Activated T-cell treated with anti-CD3 and anti-CD28 coated beads, Interleukin-2, amount 50 U/mL, for 72 hours (primary cell): ENCODE data around the gene ABITRAM. TPM values are rescaled to one million over a fixed set of nuclear protein-coding genes. Genes with fewer than 3 reads are reported as not detected.
A peak's percentile ranks its signal among the peaks of the same experiment; 100 is the strongest.
"Not testable (repeated sequence)": the region's sequence is repeated elsewhere in the genome, so short reads cannot be mapped to it uniquely, and the experiment has no call there.

Source experiments
- ATAC-seq, 2 donors: fragments of 150-1000 bp; cut with Tn5 transposase; replicated peaks in 1 of 2; 2 replicates each; pipeline ENCODE4 v1.10.0; 2021; ENCODE audit warnings: moderate library complexity in 2 of 2, mild to moderate bottlenecking in 1 of 2
- DNase-seq, 2 donors: peaks; one replicate each; pipeline ENCODE4 v3.0.0; 2021 to 2022; ENCODE audit warnings: mixed read lengths in 1 of 2
- H3K27ac Mint-ChIP-seq: one replicate; pipeline ENCODE4 v1.8.0; 2022; ENCODE audit warnings: mild to moderate bottlenecking, moderate library complexity, mixed read lengths
- H3K27me3 Mint-ChIP-seq: one replicate; pipeline ENCODE4 v1.8.0; 2022; ENCODE audit warnings: low read depth, mixed read lengths
- H3K36me3 Mint-ChIP-seq, 2 donors: one replicate each; pipeline ENCODE4 v1.8.0; 2022; ENCODE audit warnings: mixed read lengths in 2 of 2, mild to moderate bottlenecking in 1 of 2; ENCODE audit not compliant: insufficient read depth in 2 of 2
- H3K4me1 Mint-ChIP-seq: one replicate; pipeline ENCODE4 v1.8.0; 2022; ENCODE audit warnings: low read depth, mixed read lengths
- H3K4me3 Mint-ChIP-seq, 2 donors: one replicate each; pipeline ENCODE4 v1.8.0; 2022; ENCODE audit warnings: mild to moderate bottlenecking in 2 of 2, mixed read lengths in 2 of 2, moderate library complexity in 2 of 2
- H3K9me3 Mint-ChIP-seq, 2 donors: one replicate each; pipeline ENCODE4 v1.8.0; 2022; ENCODE audit warnings: mixed read lengths in 2 of 2
- total RNA-seq, 2 donors: library from RNA; stranded (reverse); gene quantifications; one replicate each; pipeline ENCODE4 v1.2.3, GENCODE V29; 2022

Gene ABITRAM
- total RNA-seq, 2 donors from 2014 or later: 11.3 to 13.9 TPM

DNA sequence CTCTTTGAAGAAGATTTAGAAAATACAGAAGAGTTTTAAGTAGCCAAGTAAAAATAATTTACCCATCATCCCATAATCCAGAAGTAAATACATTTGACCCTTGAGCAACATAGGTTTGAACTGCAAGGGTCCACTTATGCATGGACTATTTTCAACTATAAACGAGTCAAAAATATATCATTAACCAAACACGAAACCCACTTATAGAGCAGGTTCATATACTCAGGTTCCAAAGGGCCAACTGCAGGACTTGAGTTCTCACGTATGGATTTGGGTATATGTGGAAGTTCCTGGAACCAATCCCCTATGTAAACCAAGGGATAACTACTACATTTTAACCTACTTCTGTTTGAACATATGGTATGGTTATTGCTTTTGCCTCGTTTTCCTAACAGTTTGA, 5.8 kb downstream of the ABITRAM start:
- no peak overlapping the region for H3K4me3 Mint-ChIP-seq
- H3K27me3 Mint-ChIP-seq: no peaks in the 10 kb centered on the region
- no peak overlapping the region for H3K27ac Mint-ChIP-seq
- no peaks in the 10 kb centered on the region for H3K9me3 Mint-ChIP-seq
- ATAC-seq: no peak
- no peak for DNase-seq
- no peaks in the 10 kb centered on the region for H3K36me3 Mint-ChIP-seq
- peaks cover 6% of the 10 kb centered on the region for H3K4me1 Mint-ChIP-seq

DNA sequence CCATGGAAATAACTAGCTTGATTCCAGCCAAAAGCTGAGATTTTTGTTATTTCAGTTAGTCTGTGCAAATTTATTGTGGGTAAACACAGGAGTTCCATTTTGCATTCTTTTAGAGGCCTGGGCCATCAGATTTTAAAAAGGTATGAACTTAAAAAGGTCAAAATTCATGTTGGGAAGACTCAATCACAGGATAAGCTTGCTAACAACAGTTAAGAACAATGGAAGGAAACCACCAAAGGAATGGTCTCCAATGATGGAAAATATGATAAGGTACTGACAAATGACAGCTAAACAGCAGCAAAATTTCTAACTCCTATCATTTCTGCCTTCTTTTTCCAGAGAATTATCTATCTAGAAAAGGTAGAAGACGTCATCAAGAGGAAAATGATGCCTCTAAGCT, 16.0 kb downstream of the ABITRAM start:
- Mint-ChIP-seq H3K27ac (no peak overlapping the region), H3K27me3 (no peaks in the 10 kb centered on the region), H3K4me3 (no peak overlapping the region), H3K9me3 (no peaks in the 10 kb centered on the region), H3K4me1 (no peaks in the 10 kb centered on the region), H3K36me3 (no peaks in the 10 kb centered on the region)
- DNase-seq: no peak
- no peak for ATAC-seq

DNA sequence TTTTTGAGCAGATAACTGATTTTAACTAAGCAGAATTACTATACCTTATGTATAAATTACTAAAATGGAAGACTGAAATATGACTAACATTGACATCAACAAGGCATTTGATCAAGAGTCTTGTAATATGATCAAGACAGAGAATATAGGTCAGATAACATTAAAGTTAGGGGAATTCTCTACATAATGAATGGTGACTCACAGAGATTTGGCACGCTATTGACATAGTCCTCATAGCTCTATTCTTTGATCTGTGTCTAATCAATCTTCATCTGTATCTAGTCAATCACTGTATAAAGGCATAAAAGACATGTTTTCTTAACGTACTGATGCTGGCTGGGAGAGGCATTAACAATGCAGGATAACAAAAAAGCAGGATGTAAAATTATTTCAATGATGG, 17.4 kb downstream of the ABITRAM start:
- Mint-ChIP-seq H3K4me3 (no peak overlapping the region), H3K36me3 (no peaks in the 10 kb centered on the region), H3K9me3 (no peaks in the 10 kb centered on the region), H3K4me1 (no peaks in the 10 kb centered on the region), H3K27me3 (no peaks in the 10 kb centered on the region), H3K27ac (no peak overlapping the region)
- DNase-seq (no peak), ATAC-seq (no peak)

DNA sequence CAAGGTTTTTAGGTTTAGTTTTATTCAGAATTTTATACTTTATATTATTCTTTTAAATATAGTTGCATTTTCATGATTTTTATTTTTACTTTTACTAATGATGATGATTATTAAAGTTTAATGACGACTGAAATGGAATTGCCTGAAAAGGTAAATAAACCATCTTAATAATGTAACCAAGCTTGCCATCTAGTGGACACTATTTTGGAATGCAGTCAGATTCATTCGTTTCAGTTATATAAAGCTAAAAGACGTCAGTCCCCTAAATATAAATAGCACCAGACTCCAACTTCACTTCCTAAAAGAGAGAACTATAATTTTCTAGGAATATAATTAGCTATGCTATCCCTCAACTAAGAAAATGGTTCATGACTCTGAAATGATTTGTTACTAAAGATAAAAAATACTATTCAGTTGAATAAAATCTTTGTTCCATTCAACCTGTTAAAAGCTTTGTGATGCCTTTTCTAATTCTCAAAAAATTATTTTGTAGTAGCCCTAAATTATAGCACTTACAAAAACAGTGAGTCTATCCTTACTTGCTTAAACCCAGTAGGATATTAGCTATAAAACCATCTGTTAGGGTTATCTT, 19.9 kb downstream of the ABITRAM start:
- Mint-ChIP-seq H3K4me1 (no peaks in the 10 kb centered on the region), H3K4me3 (no peak overlapping the region), H3K36me3 (no peaks in the 10 kb centered on the region), H3K27ac (no peak overlapping the region), H3K9me3 (no peaks in the 10 kb centered on the region), H3K27me3 (no peaks in the 10 kb centered on the region)
- DNase-seq (no peak), ATAC-seq (no peak)

DNA sequence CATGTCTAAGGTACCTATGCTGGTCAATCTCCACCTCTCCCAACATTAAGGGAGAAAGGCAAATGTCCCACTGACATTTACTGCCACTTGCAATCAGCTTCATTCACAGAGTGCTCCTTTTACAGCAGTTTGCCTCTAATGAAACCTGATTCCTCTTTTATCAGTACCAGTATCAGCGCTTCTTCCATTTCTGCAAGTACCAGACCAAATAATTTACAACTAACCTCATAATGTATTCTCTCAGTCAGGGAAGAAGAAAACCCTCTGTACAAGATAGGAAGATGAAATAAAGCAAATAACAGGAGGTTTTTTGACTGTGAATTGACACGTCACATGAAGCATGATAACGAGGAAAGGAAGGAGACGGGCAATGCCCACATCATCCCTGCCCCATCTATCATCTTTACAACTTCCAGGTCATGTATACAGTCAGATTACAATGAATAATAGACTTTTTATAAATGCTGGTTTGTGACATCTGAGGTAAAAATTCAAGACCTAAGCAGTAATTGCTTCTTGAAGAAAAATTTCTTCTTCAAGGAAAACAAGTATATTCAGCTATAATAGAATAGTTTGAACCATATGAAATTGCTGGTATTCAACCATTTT, 21.9 kb downstream of the ABITRAM start:
- H3K4me1 Mint-ChIP-seq: no peaks in the 10 kb centered on the region
- no peaks in the 10 kb centered on the region for H3K27me3 Mint-ChIP-seq
- no peak overlapping the region for H3K4me3 Mint-ChIP-seq
- H3K27ac Mint-ChIP-seq: no peak overlapping the region
- no peak for ATAC-seq
- no peak for DNase-seq
- H3K9me3 Mint-ChIP-seq: no peaks in the 10 kb centered on the region
- H3K36me3 Mint-ChIP-seq: no peaks in the 10 kb centered on the region

DNA sequence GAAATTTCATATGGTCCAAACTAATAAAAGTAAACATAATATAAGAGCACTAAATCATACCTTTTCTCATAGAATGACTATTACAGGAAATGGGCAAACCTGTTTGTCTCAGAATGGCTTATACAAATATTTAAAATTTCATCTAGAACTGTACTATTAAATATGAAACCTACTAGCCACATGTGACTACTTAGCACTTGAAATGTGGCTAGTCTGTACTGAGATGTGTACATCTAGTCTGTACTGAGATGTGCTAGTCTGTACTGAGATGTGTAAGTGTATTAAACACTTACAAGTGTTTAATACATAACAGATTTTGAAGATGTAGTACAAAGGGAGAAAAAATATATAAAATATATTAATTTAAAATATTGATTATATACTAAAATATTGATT, 22.4 kb downstream of the ABITRAM start:
- H3K27ac Mint-ChIP-seq: no peak overlapping the region
- DNase-seq: no peak
- H3K4me1 Mint-ChIP-seq: no peaks in the 10 kb centered on the region
- no peaks in the 10 kb centered on the region for H3K9me3 Mint-ChIP-seq
- no peaks in the 10 kb centered on the region for H3K27me3 Mint-ChIP-seq
- no peak overlapping the region for H3K4me3 Mint-ChIP-seq
- no peaks in the 10 kb centered on the region for H3K36me3 Mint-ChIP-seq
- ATAC-seq: peak; percentile 47 to 52

DNA sequence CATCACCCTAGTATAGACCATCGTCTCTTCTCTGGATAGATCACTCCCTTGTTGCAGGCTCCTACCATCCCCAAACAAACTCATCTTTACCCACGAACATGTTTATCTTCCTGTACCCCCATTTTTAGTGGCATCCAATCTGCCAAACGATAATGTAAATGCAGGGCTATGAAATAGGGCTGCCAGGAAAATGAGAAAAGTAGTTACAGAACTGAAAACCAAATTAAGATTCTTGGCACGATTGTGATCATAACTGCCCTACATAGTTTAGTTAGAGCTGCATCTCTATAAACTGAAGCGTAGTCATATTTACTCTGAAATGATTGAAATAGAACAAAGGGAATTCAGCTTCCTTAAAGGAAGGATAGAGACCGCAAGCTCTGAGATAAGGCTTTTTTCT, 26.1 kb downstream of the ABITRAM start:
- H3K27ac Mint-ChIP-seq: no peak overlapping the region
- no peaks in the 10 kb centered on the region for H3K36me3 Mint-ChIP-seq
- no peak for DNase-seq
- H3K9me3 Mint-ChIP-seq: no peaks in the 10 kb centered on the region
- H3K27me3 Mint-ChIP-seq: no peaks in the 10 kb centered on the region
- no peak for ATAC-seq
- no peaks in the 10 kb centered on the region for H3K4me1 Mint-ChIP-seq
- no peak overlapping the region for H3K4me3 Mint-ChIP-seq

DNA sequence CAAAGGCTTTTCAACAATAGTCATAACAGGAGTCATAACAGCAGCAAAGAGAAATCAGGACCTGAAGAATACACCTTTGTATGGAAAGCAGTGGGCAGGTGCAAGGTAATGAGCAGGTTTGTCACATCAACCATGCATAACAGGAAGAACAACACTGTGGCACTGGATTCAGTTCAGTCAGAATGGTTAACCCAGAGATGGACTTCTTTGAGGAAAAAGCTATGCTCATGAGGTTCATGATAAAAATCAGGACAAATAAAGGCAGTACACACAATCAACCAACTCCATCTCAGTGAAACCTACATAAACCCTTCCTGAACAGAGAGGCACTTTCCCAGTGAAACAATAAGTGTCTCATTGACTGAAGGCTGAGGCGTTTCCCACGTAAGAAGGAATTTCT, 27.0 kb downstream of the ABITRAM start:
- H3K4me3 Mint-ChIP-seq: no peak overlapping the region
- no peaks in the 10 kb centered on the region for H3K4me1 Mint-ChIP-seq
- no peak overlapping the region for H3K27ac Mint-ChIP-seq
- no peaks in the 10 kb centered on the region for H3K9me3 Mint-ChIP-seq
- DNase-seq (no peak), ATAC-seq (no peak)
- H3K27me3 Mint-ChIP-seq: no peaks in the 10 kb centered on the region
- no peaks in the 10 kb centered on the region for H3K36me3 Mint-ChIP-seq

DNA sequence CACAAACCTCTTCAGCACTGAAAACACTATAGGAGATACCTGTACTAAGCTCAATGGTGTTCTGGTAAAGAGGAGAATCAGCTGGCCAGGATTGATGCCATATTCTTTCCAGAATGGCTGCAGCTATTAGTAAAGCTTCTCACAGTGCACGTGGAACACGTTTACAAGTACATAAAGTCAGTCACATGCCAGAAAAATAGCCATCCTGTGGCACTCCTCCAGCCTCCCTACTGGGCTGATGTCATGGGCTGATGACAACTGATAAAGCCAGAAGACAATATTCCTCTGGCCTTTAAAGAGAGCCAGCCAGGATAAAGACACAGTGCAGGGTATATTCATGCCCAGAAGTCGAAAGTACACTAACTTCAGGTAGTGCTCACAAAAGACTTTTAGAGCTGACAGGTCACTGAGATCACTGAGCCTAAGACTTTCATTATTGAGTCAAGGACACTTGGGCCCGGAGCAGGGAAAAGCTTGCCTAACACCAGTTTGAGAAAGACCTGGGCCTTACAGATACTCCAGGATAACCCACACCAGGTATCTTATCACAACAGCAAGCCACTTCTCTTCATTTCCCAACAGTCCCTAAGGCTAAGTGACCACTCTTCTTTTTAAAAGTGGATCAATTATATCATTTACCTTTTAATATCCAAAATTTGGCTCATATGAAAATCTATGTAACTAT, 29.4 kb downstream of the ABITRAM start:
- Mint-ChIP-seq H3K4me1 (no peaks in the 10 kb centered on the region), H3K27me3 (no peaks in the 10 kb centered on the region), H3K4me3 (no peak overlapping the region), H3K36me3 (no peaks in the 10 kb centered on the region), H3K27ac (no peak overlapping the region), H3K9me3 (no peaks in the 10 kb centered on the region)
- no peak for ATAC-seq
- no peak for DNase-seq

DNA sequence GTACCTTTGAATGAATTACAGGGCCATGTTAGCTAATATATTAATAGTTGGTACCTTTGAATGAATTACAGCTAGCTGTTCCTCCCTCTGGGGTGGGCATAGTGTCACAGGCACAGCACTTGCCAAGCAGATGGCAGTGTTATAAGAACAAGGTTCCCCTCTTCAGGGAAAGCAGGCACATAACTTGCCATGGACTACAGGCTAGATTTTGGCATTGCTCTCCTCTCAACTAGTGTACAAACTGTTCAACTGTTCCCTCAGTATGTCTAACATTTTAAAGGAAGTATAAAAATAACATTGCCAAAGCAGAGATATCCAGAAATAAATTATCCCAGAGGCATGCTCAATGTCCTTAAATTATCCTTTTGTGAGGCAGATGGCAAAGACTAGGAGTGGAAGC, 33.7 kb downstream of the ABITRAM start:
- Mint-ChIP-seq H3K27me3 (no peaks in the 10 kb centered on the region), H3K4me1 (no peaks in the 10 kb centered on the region), H3K4me3 (no peak overlapping the region), H3K9me3 (peaks cover 3 to 7% of the 10 kb centered on the region in 2 donors), H3K36me3 (peaks cover 5 to 8% of the 10 kb centered on the region in 2 donors), H3K27ac (no peak overlapping the region)
- no peak for DNase-seq
- no peak for ATAC-seq

DNA sequence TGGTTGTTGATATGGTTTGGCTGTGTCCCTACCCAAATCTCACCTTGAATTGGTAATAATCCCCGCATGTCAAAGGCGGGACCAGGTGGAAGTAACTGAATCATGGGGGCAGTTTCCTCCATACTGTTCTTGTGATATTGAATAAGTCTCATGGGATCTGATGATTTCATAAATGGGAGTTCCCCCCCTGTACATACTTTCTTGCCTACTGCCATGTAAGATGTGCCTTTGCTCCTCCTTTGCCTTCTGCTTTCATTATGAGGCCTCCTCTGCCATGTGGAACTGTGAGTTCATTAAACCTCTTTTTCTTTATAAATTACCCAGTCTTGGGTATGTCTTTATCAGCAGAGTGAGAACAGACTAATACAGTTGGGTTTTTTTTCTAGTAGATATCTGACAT, 37.2 kb downstream of the ABITRAM start:
- not testable (repeated sequence) for DNase-seq, H3K4me3 Mint-ChIP-seq, H3K9me3 Mint-ChIP-seq, H3K27me3 Mint-ChIP-seq, H3K27ac Mint-ChIP-seq, H3K4me1 Mint-ChIP-seq, ATAC-seq, H3K36me3 Mint-ChIP-seq

DNA sequence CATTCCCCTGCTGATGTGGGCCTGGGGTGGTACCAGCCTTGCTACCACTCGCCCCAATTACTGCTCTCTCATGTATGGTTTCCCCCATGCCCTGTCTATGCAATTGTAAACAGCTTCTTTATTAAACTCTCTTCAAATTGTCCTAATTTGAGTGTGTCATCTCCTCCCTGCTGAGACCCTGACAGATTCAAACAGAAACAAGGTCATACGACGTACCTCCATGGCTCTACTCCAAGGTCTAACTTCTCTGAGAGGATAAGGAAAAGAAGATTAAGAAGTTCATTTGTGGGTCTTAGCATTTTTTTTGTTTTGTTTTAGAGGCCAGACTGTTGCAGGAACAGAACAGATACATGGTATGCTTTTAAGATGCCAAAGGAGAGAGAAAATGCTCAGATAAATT, 38.0 kb downstream of the ABITRAM start:
- Mint-ChIP-seq H3K4me3 (no peak overlapping the region), H3K4me1 (no peaks in the 10 kb centered on the region), H3K27me3 (no peaks in the 10 kb centered on the region), H3K27ac (no peak overlapping the region), H3K9me3 (peaks cover 3 to 7% of the 10 kb centered on the region in 2 donors), H3K36me3 (peaks cover 5 to 8% of the 10 kb centered on the region in 2 donors)
- no peak for ATAC-seq
- no peak for DNase-seq

DNA sequence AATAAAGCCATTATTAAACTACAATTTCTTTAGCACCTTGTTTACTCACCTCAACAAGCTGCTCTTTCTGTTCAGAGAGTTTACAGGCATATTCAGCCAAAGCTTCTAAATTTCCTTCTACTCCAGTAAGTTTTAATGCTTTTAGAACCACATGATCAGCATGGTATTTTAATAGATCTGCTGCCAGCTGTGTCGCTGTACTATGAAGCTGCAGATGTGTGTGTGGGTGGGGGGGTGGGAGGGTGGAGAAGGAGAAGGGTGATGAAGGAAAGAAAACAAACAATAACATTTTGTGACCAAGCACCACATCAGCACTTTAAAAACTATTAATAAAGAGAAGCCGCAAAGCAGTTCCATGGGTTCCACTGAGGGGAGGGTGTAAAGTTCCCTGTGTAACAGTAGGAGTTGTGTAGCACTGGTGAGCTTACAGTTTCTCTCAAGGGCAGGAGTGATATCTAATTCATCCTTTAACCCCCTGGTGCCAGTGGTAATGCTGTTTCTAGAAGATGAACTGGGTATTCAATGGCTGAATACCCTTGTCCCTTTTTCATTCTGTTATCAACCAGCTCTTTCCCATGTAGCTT, 38.5 kb downstream of the ABITRAM start:
- DNase-seq (no peak), ATAC-seq (no peak)
- Mint-ChIP-seq H3K36me3 (peaks cover 5 to 8% of the 10 kb centered on the region in 2 donors), H3K27ac (no peak overlapping the region), H3K4me3 (no peak overlapping the region), H3K4me1 (no peaks in the 10 kb centered on the region), H3K9me3 (peaks cover 3 to 7% of the 10 kb centered on the region in 2 donors), H3K27me3 (no peaks in the 10 kb centered on the region)
